Suprapubic skin (tissue), 4 donors: ENCODE results near the gene NEURL1. TPM values are rescaled to one million over a fixed set of nuclear protein-coding genes. Genes with fewer than 3 reads are reported as not detected.

Experiments
- DNase-seq, 2 donors: peaks; one replicate each; pipeline ENCODE4 v3.0.0-alpha.2; 2019; ENCODE audit warnings: low spot score in 2 of 2
- H3K27ac ChIP-seq: fragments of 200-600 bp; sonication (generic); one replicate; pipeline ENCODE4 v1.5.1; 2019
- H3K27me3 ChIP-seq: fragments of 200-600 bp; sonication (generic); one replicate; pipeline ENCODE4 v1.5.1; 2019
- H3K36me3 ChIP-seq: fragments of 200-600 bp; sonication (generic); one replicate; pipeline ENCODE4 v1.5.1; 2019
- H3K4me1 ChIP-seq: fragments of 200-600 bp; sonication (generic); one replicate; pipeline ENCODE4 v1.5.1; 2019
- H3K4me3 ChIP-seq: fragments of 200-600 bp; sonication (generic); one replicate; pipeline ENCODE4 v1.5.1; 2019; ENCODE audit warnings: mild to moderate bottlenecking
- H3K9me3 ChIP-seq: fragments of 200-600 bp; sonication (generic); one replicate; pipeline ENCODE4 v1.5.1; 2019
- EP300 ChIP-seq: sonication (generic); formaldehyde crosslinking; IDR thresholded peaks from one replicate; pipeline ENCODE4 v1.6.1; 2017; ENCODE audit warnings: antibody characterized with exemption
- POLR2A ChIP-seq, 2 donors: fragments of 450-650 bp; IDR thresholded peaks; one replicate each; pipeline ENCODE4 v1.6.1; 2017; ENCODE audit warnings: antibody characterized with exemption in 2 of 2, mild to moderate bottlenecking in 2 of 2, moderate library complexity in 2 of 2
- POLR2AphosphoS5 ChIP-seq, 3 donors: sonication (generic); formaldehyde crosslinking; IDR thresholded peaks; one replicate each; pipeline ENCODE4 v1.6.1; 2017; ENCODE audit warnings: antibody characterized with exemption in 3 of 3
- WGBS: methylation state at CpG from one replicate; pipeline ENCODE4 v1.1.5; 2018; 5-methylcytosine and 5-hydroxymethylcytosine counted together
- total RNA-seq, 4 donors: library from RNA; depleted of rRNA; stranded (reverse); fragments of >200 nt; gene quantifications; one replicate each; pipeline ENCODE4 v1.1.0, GENCODE V29; 2016
- TF ChIP-seq, protein P1 (sequence below), 2 donors: fragments of 200-600 bp in 1 of 2; fragments of 450-650 bp in 1 of 2; sonication (generic) in 1 of 2; IDR thresholded peaks; one replicate each; pipeline ENCODE4 v1.5.1; 2016 to 2019; ENCODE audit warnings: antibody characterized with exemption in 2 of 2, mild to moderate bottlenecking in 1 of 2, moderate library complexity in 1 of 2

Gene NEURL1
- total RNA-seq, 4 donors from 2014 or later = 0.18 to 0.30 TPM; not detected in 2

DNA sequence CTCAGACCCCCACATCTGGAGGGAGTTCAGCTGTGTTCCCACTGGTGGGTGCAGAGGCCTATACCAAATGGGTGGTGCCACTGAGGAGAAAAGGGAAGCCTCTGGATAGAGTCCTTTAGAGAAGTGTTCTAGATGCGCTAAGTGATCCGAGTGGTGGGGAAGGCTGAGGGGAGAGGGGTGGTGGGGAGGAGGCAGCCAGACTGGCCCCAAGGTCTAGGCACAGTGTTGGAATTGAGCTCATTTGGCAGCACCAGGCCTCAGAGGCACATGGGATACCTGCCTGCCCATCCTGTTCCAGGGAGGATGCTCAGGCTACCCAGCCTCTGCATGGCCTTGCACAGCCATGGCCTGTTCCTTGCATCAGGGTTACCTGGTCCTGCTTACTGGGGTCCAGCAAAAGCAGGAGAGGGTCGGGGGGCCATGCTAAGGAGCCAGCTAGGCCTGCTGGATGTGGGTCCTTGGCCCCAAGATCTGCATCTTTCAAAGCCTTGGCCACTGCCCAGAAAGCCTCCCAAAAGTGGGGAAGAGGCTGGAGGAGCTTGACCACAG lies 99.6 kb downstream of the NEURL1 start:
- Histone ChIP-seq H3K9me3 (no peaks in the 10 kb centered on the region), H3K36me3 (peaks cover 14% of the 10 kb centered on the region), H3K27me3 (no peaks in the 10 kb centered on the region), H3K4me1 (peaks cover 10% of the 10 kb centered on the region), H3K27ac (no peak overlapping the region), H3K4me3 (no peak overlapping the region)
- DNase-seq = no peak
- 84% methylated on average over 2 of the region's 3 CpGs for WGBS
- TF ChIP-seq EP300 = no peak
- TF ChIP-seq, protein P1, sequence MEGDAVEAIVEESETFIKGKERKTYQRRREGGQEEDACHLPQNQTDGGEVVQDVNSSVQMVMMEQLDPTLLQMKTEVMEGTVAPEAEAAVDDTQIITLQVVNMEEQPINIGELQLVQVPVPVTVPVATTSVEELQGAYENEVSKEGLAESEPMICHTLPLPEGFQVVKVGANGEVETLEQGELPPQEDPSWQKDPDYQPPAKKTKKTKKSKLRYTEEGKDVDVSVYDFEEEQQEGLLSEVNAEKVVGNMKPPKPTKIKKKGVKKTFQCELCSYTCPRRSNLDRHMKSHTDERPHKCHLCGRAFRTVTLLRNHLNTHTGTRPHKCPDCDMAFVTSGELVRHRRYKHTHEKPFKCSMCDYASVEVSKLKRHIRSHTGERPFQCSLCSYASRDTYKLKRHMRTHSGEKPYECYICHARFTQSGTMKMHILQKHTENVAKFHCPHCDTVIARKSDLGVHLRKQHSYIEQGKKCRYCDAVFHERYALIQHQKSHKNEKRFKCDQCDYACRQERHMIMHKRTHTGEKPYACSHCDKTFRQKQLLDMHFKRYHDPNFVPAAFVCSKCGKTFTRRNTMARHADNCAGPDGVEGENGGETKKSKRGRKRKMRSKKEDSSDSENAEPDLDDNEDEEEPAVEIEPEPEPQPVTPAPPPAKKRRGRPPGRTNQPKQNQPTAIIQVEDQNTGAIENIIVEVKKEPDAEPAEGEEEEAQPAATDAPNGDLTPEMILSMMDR (IDR thresholded peaks at IDR 0.05) = no peak
- TF ChIP-seq POLR2AphosphoS5 (IDR thresholded peaks at IDR 0.05) = no peak
- no peak for TF ChIP-seq POLR2A (IDR thresholded peaks at IDR 0.05)

DNA sequence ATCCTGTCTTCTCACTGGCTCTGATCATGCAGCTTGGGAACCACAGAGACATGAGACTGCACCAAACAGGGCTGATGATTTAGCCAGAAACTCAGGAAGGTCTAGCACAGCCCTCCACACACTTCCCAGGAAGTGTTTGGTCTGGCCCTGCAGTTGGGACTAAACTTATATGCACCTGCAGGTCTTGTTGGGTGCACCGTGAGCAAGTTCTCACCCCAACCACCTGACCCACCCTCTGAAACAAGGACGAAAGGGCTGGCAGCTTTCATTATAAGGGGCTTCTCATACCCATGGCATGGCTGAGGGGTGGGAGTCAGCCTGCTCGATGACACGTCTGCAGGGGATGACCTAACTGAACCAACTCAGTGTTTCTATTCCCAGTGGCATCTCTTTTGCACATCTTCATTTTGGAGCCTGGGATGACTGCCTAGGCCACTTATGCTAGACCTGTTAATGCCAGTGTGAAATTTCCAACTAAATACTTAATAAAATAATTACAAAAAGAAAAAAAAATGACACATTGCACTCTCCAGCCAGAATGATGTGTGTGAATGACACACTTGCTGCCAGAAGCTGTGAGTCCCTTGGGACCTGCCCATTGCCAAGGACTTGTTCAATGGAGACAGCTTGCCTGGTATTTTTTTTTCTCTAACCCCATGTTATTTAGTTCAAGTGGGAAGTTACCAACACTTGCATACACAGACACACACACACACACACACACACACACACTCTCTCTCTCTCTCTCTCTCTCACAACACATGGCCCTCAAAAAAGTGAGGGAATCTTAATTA lies 102.6 kb downstream of the NEURL1 start:
- 86% methylated on average over 2 of the region's 4 CpGs for WGBS
- TF ChIP-seq POLR2A (IDR thresholded peaks at IDR 0.05) (no peak), EP300 (no peak), POLR2AphosphoS5 (IDR thresholded peaks at IDR 0.05) (no peak)
- TF ChIP-seq, protein P1 (IDR thresholded peaks at IDR 0.05) = no peak
- DNase-seq = no peak
- H3K27ac ChIP-seq = no peak overlapping the region
- H3K27me3 ChIP-seq = no peaks in the 10 kb centered on the region
- H3K4me3 ChIP-seq = no peak overlapping the region
- H3K9me3 ChIP-seq = no peaks in the 10 kb centered on the region
- peaks cover 12% of the 10 kb centered on the region for H3K36me3 ChIP-seq
- peaks cover 15% of the 10 kb centered on the region for H3K4me1 ChIP-seq

DNA sequence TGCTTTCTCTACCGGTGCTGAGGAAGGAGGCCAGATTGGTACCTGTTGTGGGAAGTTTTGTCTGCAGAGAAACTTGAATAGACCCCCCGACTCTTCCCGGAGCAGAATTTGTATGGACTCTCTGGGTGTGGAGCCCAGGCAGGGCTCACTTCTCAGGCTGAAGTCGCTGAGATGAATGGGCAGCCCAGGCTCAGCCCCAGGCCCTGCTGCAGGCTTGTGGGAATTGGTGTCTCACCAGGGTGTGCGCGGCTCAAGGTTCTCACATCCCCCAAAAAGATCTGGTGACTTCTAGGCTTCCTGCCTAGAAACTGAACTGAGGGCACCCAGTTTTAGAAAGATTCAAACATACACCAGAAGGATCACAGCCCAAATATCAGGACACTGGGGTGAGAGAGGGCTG lies 103.5 kb downstream of the NEURL1 start:
- Histone ChIP-seq H3K9me3 (no peaks in the 10 kb centered on the region), H3K27me3 (no peaks in the 10 kb centered on the region), H3K36me3 (peaks cover 20% of the 10 kb centered on the region), H3K27ac (no peak overlapping the region), H3K4me3 (no peak overlapping the region), H3K4me1 (peaks cover 15% of the 10 kb centered on the region)
- WGBS = 74% methylated on average over 6 of the region's 6 CpGs
- DNase-seq = no peak
- TF ChIP-seq, protein P1 (IDR thresholded peaks at IDR 0.05) = no peak
- TF ChIP-seq POLR2AphosphoS5 (IDR thresholded peaks at IDR 0.05) = no peak
- no peak for TF ChIP-seq POLR2A (IDR thresholded peaks at IDR 0.05)
- TF ChIP-seq EP300 = no peak

DNA sequence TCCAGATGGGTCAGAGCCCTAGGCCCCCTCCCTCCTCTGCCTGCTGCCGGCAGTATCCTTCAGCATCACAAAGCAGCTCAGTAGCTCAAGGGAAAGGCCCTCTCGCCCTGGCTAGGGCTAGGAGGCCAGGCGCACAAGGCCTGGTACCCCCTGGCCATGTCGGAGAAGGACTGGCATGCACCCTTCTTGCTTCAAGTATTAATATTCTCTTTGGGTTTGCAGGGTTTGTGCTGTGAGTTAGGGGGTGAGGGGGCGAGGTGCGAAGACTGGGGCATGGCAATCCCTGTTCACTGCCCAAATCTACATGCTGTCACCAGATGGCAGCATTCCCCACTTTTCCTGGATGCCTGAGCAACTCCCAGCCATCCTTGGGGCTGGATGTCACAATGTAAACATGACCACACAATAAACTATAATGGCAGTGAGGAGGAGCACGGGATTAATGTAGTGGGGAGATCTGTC lies 105.2 kb downstream of the NEURL1 start:
- no peak for DNase-seq
- H3K4me3 ChIP-seq = no peak overlapping the region
- H3K9me3 ChIP-seq = no peaks in the 10 kb centered on the region
- WGBS = 49% methylated on average over 7 of the region's 7 CpGs
- H3K4me1 ChIP-seq = peaks cover 15% of the 10 kb centered on the region
- no peak for TF ChIP-seq POLR2A (IDR thresholded peaks at IDR 0.05)
- TF ChIP-seq, protein P1 (IDR thresholded peaks at IDR 0.05) = peak; percentile 46 to 50
- TF ChIP-seq POLR2AphosphoS5 (IDR thresholded peaks at IDR 0.05) = no peak
- H3K27me3 ChIP-seq = no peaks in the 10 kb centered on the region
- H3K27ac ChIP-seq = no peak overlapping the region
- H3K36me3 ChIP-seq = peaks cover 36% of the 10 kb centered on the region

DNA sequence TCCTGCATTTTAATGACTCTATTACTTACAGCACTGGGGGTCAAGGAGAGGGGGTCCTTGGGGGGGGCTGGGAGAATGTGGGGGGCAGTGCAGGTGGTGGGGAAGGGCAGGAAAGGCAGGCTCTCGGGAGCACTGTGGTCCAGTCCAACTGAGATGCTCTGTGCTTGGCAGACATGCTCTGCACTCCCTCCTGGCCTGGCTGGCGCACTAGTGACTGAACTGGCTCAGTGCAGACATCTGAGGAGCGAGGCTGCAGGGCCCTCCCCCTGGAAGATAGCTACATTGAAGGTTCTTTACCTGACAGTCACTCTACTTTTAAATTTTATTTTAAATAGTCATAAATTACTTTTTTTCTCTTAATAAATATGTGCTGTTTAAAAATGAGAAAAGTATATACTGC lies 105.7 kb downstream of the NEURL1 start:
- WGBS = 63% methylated on average over 3 of the region's 3 CpGs
- Histone ChIP-seq H3K27ac (no peak overlapping the region), H3K27me3 (no peaks in the 10 kb centered on the region), H3K4me1 (peaks cover 15% of the 10 kb centered on the region), H3K4me3 (no peak overlapping the region), H3K9me3 (no peaks in the 10 kb centered on the region), H3K36me3 (peaks cover 42% of the 10 kb centered on the region)
- no peak for TF ChIP-seq POLR2A (IDR thresholded peaks at IDR 0.05)
- TF ChIP-seq, protein P1 (IDR thresholded peaks at IDR 0.05) = no peak
- no peak for DNase-seq
